Osteoblast (primary cell): Measurements from ENCODE around the gene TRIM44. TPM values are rescaled to one million over a fixed set of nuclear protein-coding genes. Genes with fewer than 3 reads are reported as not detected.

Source experiments
- DNase-seq: peaks from one replicate; pipeline ENCODE4 v3.0.0; 2011; ENCODE audit warnings: low spot score, mixed read lengths; ENCODE audit not compliant: insufficient read length; ENCODE audit errors: missing footprints
- H2AFZ ChIP-seq: 2 replicates; pipeline ENCODE4 v1.6.0; 2011; ENCODE audit warnings: mild to moderate bottlenecking, low read length
- H3K27ac ChIP-seq: 2 replicates; pipeline ENCODE4 v1.5.1; 2011; ENCODE audit warnings: mild to moderate bottlenecking, low read depth, low read length, moderate library complexity
- H3K27me3 ChIP-seq: 2 replicates; pipeline ENCODE4 v1.6.0; 2012; ENCODE audit warnings: mild to moderate bottlenecking, control low read depth, inconsistent platforms, low read length, moderate library complexity; ENCODE audit not compliant: insufficient read depth
- H3K36me3 ChIP-seq: 2 replicates; pipeline ENCODE4 v1.5.1; 2011; ENCODE audit warnings: mild to moderate bottlenecking, low read length, control low read depth, moderate library complexity; ENCODE audit not compliant: insufficient read depth
- H3K4me1 ChIP-seq: 2 replicates; pipeline ENCODE4 v1.5.1; 2011; ENCODE audit warnings: mild to moderate bottlenecking, low read length, control low read depth, moderate library complexity; ENCODE audit not compliant: insufficient read depth
- H3K4me2 ChIP-seq: 2 replicates; pipeline ENCODE4 v1.6.0; 2011; ENCODE audit warnings: mild to moderate bottlenecking, low read length; ENCODE audit not compliant: insufficient read depth
- H3K4me3 ChIP-seq: fragments of 200-600 bp; sonication (generic); 3 replicates; pipeline ENCODE4 v1.5.1; 2012; ENCODE audit warnings: mild to moderate bottlenecking, low read length, inconsistent platforms; ENCODE audit not compliant: insufficient read depth
- H3K79me2 ChIP-seq: 2 replicates; pipeline ENCODE4 v1.6.0; 2012; ENCODE audit warnings: mild to moderate bottlenecking, low read length, control low read depth, inconsistent platforms; ENCODE audit not compliant: insufficient read depth
- H3K9me3 ChIP-seq: 2 replicates; pipeline ENCODE4 v1.5.1; 2011; ENCODE audit warnings: low read depth, low read length, control low read depth
- H4K20me1 ChIP-seq: 2 replicates; pipeline ENCODE4 v1.6.0; 2012; ENCODE audit warnings: mild to moderate bottlenecking, low read length, control low read depth; ENCODE audit not compliant: insufficient read depth
- total RNA-seq: library from RNA; depleted of rRNA; stranded (reverse); fragments of >200 nt; gene quantifications from 2 replicates; pipeline ENCODE4 v1.2.3, GENCODE V29; 2012
- TF ChIP-seq, protein P1 (sequence below): IDR thresholded peaks from 2 replicates; pipeline ENCODE4 v1.5.1; 2011; ENCODE audit warnings: mild to moderate bottlenecking, low read depth, low read length, moderate library complexity; ENCODE audit errors: extremely low read depth

TRIM44 gene
- total RNA-seq, 1 donor: 40.5 TPM

DNA sequence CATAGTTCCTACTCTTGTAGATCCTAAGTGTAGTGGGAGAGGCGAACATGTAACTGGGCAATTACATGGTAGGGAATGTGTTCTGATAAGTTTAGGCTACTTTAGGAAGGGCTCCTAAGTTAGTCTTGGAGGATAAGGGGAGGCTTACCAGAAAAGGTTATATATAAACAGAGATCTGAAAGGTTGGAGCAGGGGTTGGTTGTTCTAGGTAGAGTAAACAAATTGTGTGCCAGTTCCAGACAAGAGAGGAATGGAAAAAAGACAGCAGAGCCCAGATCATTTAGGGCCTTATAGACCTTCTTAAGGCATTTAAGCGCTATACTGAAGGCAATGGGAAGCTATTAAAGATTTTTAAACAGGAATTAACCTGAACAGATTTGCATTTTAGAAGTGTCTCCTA lies 74.4 kb downstream of the TRIM44 start:
- no peak overlapping the region for H2AFZ ChIP-seq
- no peak overlapping the region for H3K4me3 ChIP-seq
- no peak for DNase-seq
- peaks cover 2% of the 10 kb centered on the region for H4K20me1 ChIP-seq
- H3K79me2 ChIP-seq: peaks cover 3% of the 10 kb centered on the region
- no peak overlapping the region for H3K27ac ChIP-seq
- H3K4me2 ChIP-seq: no peak overlapping the region
- H3K27me3 ChIP-seq: no peaks in the 10 kb centered on the region
- H3K9me3 ChIP-seq: no peaks in the 10 kb centered on the region
- peaks cover 14% of the 10 kb centered on the region for H3K36me3 ChIP-seq
- H3K4me1 ChIP-seq: no peaks in the 10 kb centered on the region
- TF ChIP-seq, protein P1, sequence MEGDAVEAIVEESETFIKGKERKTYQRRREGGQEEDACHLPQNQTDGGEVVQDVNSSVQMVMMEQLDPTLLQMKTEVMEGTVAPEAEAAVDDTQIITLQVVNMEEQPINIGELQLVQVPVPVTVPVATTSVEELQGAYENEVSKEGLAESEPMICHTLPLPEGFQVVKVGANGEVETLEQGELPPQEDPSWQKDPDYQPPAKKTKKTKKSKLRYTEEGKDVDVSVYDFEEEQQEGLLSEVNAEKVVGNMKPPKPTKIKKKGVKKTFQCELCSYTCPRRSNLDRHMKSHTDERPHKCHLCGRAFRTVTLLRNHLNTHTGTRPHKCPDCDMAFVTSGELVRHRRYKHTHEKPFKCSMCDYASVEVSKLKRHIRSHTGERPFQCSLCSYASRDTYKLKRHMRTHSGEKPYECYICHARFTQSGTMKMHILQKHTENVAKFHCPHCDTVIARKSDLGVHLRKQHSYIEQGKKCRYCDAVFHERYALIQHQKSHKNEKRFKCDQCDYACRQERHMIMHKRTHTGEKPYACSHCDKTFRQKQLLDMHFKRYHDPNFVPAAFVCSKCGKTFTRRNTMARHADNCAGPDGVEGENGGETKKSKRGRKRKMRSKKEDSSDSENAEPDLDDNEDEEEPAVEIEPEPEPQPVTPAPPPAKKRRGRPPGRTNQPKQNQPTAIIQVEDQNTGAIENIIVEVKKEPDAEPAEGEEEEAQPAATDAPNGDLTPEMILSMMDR: no peak

DNA sequence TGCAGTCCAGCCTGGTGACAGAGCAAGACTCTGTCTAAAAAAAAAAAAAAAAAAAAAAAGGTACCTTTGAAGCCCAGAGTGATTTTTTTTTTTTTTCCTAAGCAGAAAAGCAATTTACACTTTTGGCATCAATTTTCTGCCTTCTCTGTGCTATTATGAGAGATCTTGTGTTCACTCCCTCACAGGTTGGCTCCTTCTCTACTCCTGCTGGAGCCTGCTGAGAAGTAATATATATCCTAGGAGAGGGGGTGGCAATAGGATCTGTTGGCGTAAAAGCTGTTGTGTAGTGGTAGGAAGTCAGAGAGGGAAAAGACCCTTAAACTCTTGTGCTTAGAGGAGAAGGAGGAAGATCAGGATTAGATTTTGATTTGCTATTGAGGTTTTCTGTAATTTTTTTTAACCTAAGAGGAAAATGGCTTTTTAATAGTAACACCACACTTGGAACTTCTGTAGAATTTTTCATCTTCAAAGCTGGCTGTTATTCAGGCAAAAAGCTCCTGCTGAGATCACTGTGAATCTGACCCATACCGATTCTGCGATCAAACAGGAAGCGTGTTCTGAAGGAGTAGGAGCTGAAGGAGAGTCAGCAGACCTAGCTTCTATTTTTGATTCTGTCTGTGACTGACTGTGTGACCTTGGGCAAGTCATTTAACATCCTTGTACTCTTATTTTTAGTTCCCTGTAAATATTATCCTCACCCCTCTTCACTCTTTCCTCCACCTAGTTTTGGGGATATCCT lies 77.7 kb downstream of the TRIM44 start:
- Histone ChIP-seq H3K4me3 (no peak overlapping the region), H2AFZ (no peak overlapping the region), H3K79me2 (no peaks in the 10 kb centered on the region), H4K20me1 (peaks cover 7% of the 10 kb centered on the region), H3K27ac (no peak overlapping the region), H3K27me3 (no peaks in the 10 kb centered on the region), H3K4me1 (no peaks in the 10 kb centered on the region), H3K4me2 (no peak overlapping the region), H3K36me3 (peaks cover 13% of the 10 kb centered on the region), H3K9me3 (no peaks in the 10 kb centered on the region)
- no peak for DNase-seq
- TF ChIP-seq, protein P1: no peak

DNA sequence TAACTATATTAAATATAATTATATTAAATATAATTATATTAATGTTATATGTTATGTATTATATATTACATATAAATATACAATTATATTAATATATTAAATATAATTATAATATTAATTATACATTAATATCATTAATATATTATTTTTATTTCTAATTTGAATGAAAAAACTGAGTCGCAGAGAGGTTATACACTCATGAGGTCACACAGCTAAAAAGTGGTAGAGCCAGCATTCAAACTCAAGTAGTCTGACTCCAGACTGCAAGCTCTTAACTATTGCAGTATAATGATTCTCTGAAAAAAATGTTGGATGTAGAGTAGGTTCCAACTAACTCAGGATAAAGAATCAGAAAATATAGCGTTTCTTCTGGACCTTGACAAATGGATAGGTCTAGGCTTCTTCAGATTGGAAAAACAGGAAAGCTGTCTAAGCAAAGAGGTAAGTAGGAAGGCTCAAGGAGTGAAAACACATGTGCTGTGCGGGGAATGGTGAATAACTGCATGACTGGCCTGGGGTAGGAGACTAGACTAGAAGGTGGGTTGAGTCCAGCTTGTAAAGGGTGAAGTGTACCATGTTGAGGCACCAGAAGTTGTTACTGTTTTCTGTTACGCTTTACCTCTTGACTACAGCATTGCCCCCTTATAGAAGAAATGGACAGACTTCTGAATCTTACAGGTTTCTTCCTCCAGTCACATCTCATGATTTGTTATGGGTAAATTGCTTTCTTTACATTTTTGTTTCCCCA lies 80.3 kb downstream of the TRIM44 start:
- TF ChIP-seq, protein P1: no peak
- H3K79me2 ChIP-seq: no peaks in the 10 kb centered on the region
- H3K9me3 ChIP-seq: no peaks in the 10 kb centered on the region
- H3K4me1 ChIP-seq: no peaks in the 10 kb centered on the region
- no peak overlapping the region for H2AFZ ChIP-seq
- H3K4me3 ChIP-seq: no peak overlapping the region
- no peak overlapping the region for H3K27ac ChIP-seq
- H3K36me3 ChIP-seq: peaks cover 4% of the 10 kb centered on the region
- H4K20me1 ChIP-seq: peaks cover 7% of the 10 kb centered on the region
- no peak overlapping the region for H3K4me2 ChIP-seq
- no peaks in the 10 kb centered on the region for H3K27me3 ChIP-seq
- no peak for DNase-seq
